AG09309 (cell line): ENCODE data around the gene CERS2.

Experiments used
- DNase-seq: peaks from one replicate; pipeline ENCODE4 v3.0.0-alpha.2; 2010; ENCODE audit warnings: low read depth
- H3K4me3 ChIP-seq: 2 replicates; pipeline ENCODE4 v1.5.1; 2011; ENCODE audit warnings: mild to moderate bottlenecking, low read depth, low read length, moderate library complexity; ENCODE audit not compliant: control insufficient read depth
- CTCF ChIP-seq: IDR thresholded peaks from 2 replicates; pipeline ENCODE4 v1.5.1; 2011; ENCODE audit warnings: mild to moderate bottlenecking, low read depth, low read length, inconsistent platforms; ENCODE audit not compliant: insufficient read depth, control insufficient read depth; ENCODE audit errors: missing control alignments

CERS2 gene

GRCh38 chr1:150964164-150964489 is 10.5 kb downstream of the CERS2 start:
- no peak for DNase-seq

GRCh38 chr1:150963321-150964163 is 11.1 kb downstream of the CERS2 start:
- H3K4me3 ChIP-seq = no peak overlapping the region
- no peak for DNase-seq
- TF ChIP-seq CTCF = no peak

More at GRCh38 chr1:150964164-150964489, 10.5 kb downstream of the CERS2 start:
- TF ChIP-seq CTCF = no peak
- H3K4me3 ChIP-seq = no peak overlapping the region

- no peak for DNase-seq
- no peak for TF ChIP-seq CTCF
- no peak overlapping the region for H3K4me3 ChIP-seq
Measured at GRCh38 chr1:150961756-150962155, 12.9 kb downstream of the CERS2 start.

GRCh38 chr1:150960646-150961045 is 14.0 kb downstream of the CERS2 start:
- no peak for DNase-seq
- no peak overlapping the region for H3K4me3 ChIP-seq
- no peak for TF ChIP-seq CTCF

GRCh38 chr1:150957666-150958065 is 17.0 kb downstream of the CERS2 start:
- H3K4me3 ChIP-seq = no peak overlapping the region
- no peak for TF ChIP-seq CTCF
- no peak for DNase-seq

- no peak overlapping the region for H3K4me3 ChIP-seq
- no peak for DNase-seq
- TF ChIP-seq CTCF = no peak
Measured at GRCh38 chr1:150955280-150955679, 19.4 kb downstream of the CERS2 start.

- no peak overlapping the region for H3K4me3 ChIP-seq
- DNase-seq = no peak
- no peak for TF ChIP-seq CTCF
Measured at GRCh38 chr1:150954708-150955107, 19.9 kb downstream of the CERS2 start.
